ENCODE measurements around the gene DAP3.
"Not testable (repeated sequence)": the region's sequence is repeated elsewhere in the genome, so short reads cannot be mapped to it uniquely, and the experiment has no call there.

Gene DAP3

GRCh38 chr1:155689081-155689607 lies at the start of gene DAP3:
Gene DAP3 (plus strand): TSS chr1:155689091. CDS start chr1:155709780, 20,689 bp downstream.
- not testable (repeated sequence) for DNase-seq

GRCh38 chr1:155640367-155640766 lies 48.5 kb upstream of the DAP3 start:
- DNase-seq: no peak

- DNase-seq: not testable (repeated sequence)
Observed at GRCh38 chr1:155642559-155643180, 46.2 kb upstream of the DAP3 start.

- no peak for DNase-seq
Observed at GRCh38 chr1:155643230-155643629, 45.7 kb upstream of the DAP3 start.

- DNase-seq: no peak
Observed at GRCh38 chr1:155645034-155645598, 43.8 kb upstream of the DAP3 start.

- no peak for DNase-seq
Observed at GRCh38 chr1:155645648-155646047, 43.2 kb upstream of the DAP3 start.

GRCh38 chr1:155646307-155646706 lies 42.6 kb upstream of the DAP3 start:
- no peak for DNase-seq

GRCh38 chr1:155648207-155649147 lies 40.4 kb upstream of the DAP3 start:
- DNase-seq: no peak

GRCh38 chr1:155649676-155650075 lies 39.2 kb upstream of the DAP3 start:
- no peak for DNase-seq

GRCh38 chr1:155650231-155650757 lies 38.6 kb upstream of the DAP3 start:
- DNase-seq: no peak

GRCh38 chr1:155651861-155652661 lies 36.8 kb upstream of the DAP3 start:
- DNase-seq: no peak

GRCh38 chr1:155652951-155653350 lies 35.9 kb upstream of the DAP3 start:
- DNase-seq: no peak

- no peak for DNase-seq
Observed at GRCh38 chr1:155657463-155657862, 31.4 kb upstream of the DAP3 start.

GRCh38 chr1:155661239-155661638 lies 27.7 kb upstream of the DAP3 start:
- DNase-seq: not testable (repeated sequence)

- DNase-seq: no peak
Observed at GRCh38 chr1:155669233-155670162, 19.4 kb upstream of the DAP3 start.

- no peak for DNase-seq
Observed at GRCh38 chr1:155671750-155672149, 17.1 kb upstream of the DAP3 start.

- no peak for DNase-seq
Observed at GRCh38 chr1:155673003-155673402, 15.9 kb upstream of the DAP3 start.

- no peak for DNase-seq
Observed at GRCh38 chr1:155678027-155678426, 10.9 kb upstream of the DAP3 start.

GRCh38 chr1:155678992-155679391 lies 9.9 kb upstream of the DAP3 start:
- not testable (repeated sequence) for DNase-seq

GRCh38 chr1:155680531-155680930 lies 8.4 kb upstream of the DAP3 start:
- no peak for DNase-seq

- no peak for DNase-seq
Observed at GRCh38 chr1:155681776-155682175, 7.1 kb upstream of the DAP3 start.
